Neural crest cell (in vitro differentiated cells): Measurements from ENCODE around the gene SCRN1. TPM values are rescaled to one million over a fixed set of nuclear protein-coding genes. Genes with fewer than 3 reads are reported as not detected.
"Not testable (repeated sequence)": the region's sequence is repeated elsewhere in the genome, so short reads cannot be mapped to it uniquely, and the experiment has no call there.

Experiments
- DNase-seq: peaks from one replicate; pipeline ENCODE4 v3.0.0; 2021; ENCODE audit warnings: low read depth, mixed read lengths, low spot score
- H3K27ac Mint-ChIP-seq: one replicate; pipeline ENCODE4 v1.8.0; 2021; ENCODE audit warnings: mild to moderate bottlenecking, mixed read lengths; ENCODE audit not compliant: unreplicated experiment
- H3K27me3 Mint-ChIP-seq: 2 replicates; pipeline ENCODE4 v1.8.0; 2021; ENCODE audit warnings: low read depth, mild to moderate bottlenecking, mixed read lengths
- H3K36me3 Mint-ChIP-seq: 2 replicates; pipeline ENCODE4 v1.8.0; 2021; ENCODE audit warnings: low read depth, mild to moderate bottlenecking, mixed read lengths
- H3K4me1 Mint-ChIP-seq: 2 replicates; pipeline ENCODE4 v1.8.0; 2021; ENCODE audit warnings: mixed read lengths
- H3K4me3 Mint-ChIP-seq: one replicate; pipeline ENCODE4 v1.8.0; 2021; ENCODE audit warnings: mild to moderate bottlenecking, mixed read lengths
- H3K9me3 Mint-ChIP-seq: 2 replicates; pipeline ENCODE4 v1.8.0; 2021; ENCODE audit warnings: mixed read lengths
- CTCF ChIP-seq: fragments of 200-600 bp; sonication (generic); conservative IDR thresholded peaks from 2 replicates; pipeline ENCODE4 v1.5.0; 2021; ENCODE audit warnings: antibody characterized with exemption, mild to moderate bottlenecking
- total RNA-seq: library from RNA; stranded (reverse); gene quantifications from 2 replicates; pipeline ENCODE4 v1.2.1, GENCODE V29; 2021

Gene SCRN1
- total RNA-seq, 1 donor from 2014 or later: 76.8 TPM

- H3K4me3 Mint-ChIP-seq: no peak overlapping the region
- H3K9me3 Mint-ChIP-seq: peaks cover 5% of the 10 kb centered on the region
- TF ChIP-seq CTCF: no peak
- H3K27ac Mint-ChIP-seq: no peak overlapping the region
- DNase-seq: no peak
- H3K27me3 Mint-ChIP-seq: no peaks in the 10 kb centered on the region
- H3K4me1 Mint-ChIP-seq: peaks cover 32% of the 10 kb centered on the region
- H3K36me3 Mint-ChIP-seq: peaks cover 28% of the 10 kb centered on the region
Observed at GRCh38 chr7:29968683-29969395, 20.8 kb downstream of the SCRN1 start.

GRCh38 chr7:29965030-29965429 is 24.6 kb downstream of the SCRN1 start:
- H3K27ac Mint-ChIP-seq: peak overlapping the region; percentile 17
- no peak for TF ChIP-seq CTCF
- H3K36me3 Mint-ChIP-seq: peaks cover 28% of the 10 kb centered on the region

GRCh38 chr7:29962035-29962434 is 27.6 kb downstream of the SCRN1 start:
- TF ChIP-seq CTCF: no peak
- no peak for DNase-seq
- peaks cover 18% of the 10 kb centered on the region for H3K4me1 Mint-ChIP-seq
- no peak overlapping the region for H3K4me3 Mint-ChIP-seq
- peaks cover 3% of the 10 kb centered on the region for H3K9me3 Mint-ChIP-seq
- peaks cover 24% of the 10 kb centered on the region for H3K36me3 Mint-ChIP-seq
- no peak overlapping the region for H3K27ac Mint-ChIP-seq
- H3K27me3 Mint-ChIP-seq: no peaks in the 10 kb centered on the region

More at GRCh38 chr7:29965030-29965429, 24.6 kb downstream of the SCRN1 start:
- Mint-ChIP-seq H3K4me3 (no peak overlapping the region), H3K27me3 (no peaks in the 10 kb centered on the region), H3K4me1 (peaks cover 20% of the 10 kb centered on the region), H3K9me3 (no peaks in the 10 kb centered on the region)
- no peak for DNase-seq

- not testable (repeated sequence) for H3K9me3 Mint-ChIP-seq, DNase-seq, H3K4me3 Mint-ChIP-seq, H3K27me3 Mint-ChIP-seq, H3K27ac Mint-ChIP-seq
- Mint-ChIP-seq H3K36me3 (peaks cover 23% of the 10 kb centered on the region), H3K4me1 (peaks cover 21% of the 10 kb centered on the region)
Observed at GRCh38 chr7:29961611-29962010, 28.0 kb downstream of the SCRN1 start.

GRCh38 chr7:29958667-29959358 is 30.8 kb downstream of the SCRN1 start:
- Mint-ChIP-seq H3K27ac (no peak overlapping the region), H3K4me1 (peaks cover 28% of the 10 kb centered on the region), H3K9me3 (peaks cover 3% of the 10 kb centered on the region), H3K4me3 (no peak overlapping the region), H3K36me3 (peaks cover 25% of the 10 kb centered on the region), H3K27me3 (no peaks in the 10 kb centered on the region)
- no peak for DNase-seq
- TF ChIP-seq CTCF: no peak
